ENCODE results near the gene L3MBTL3. TPM values are rescaled to one million over a fixed set of nuclear protein-coding genes. Genes with fewer than 3 reads are reported as not detected.
"Not testable (repeated sequence)": the region's sequence is repeated elsewhere in the genome, so short reads cannot be mapped to it uniquely, and the experiment has no call there.

The L3MBTL3 gene
- total and polyA plus RNA-seq, 2 experiments from 2014 or later = 4.2 to 4.9 TPM

GRCh38 chr6:130143709-130144108 is 125.3 kb downstream of the L3MBTL3 start:
- H3K4me1 ChIP-seq (ENCODE audit: low read depth) = peaks cover 6% of the 10 kb centered on the region
- H3K27ac ChIP-seq = no peak overlapping the region
- H3K9me3 ChIP-seq (ENCODE audit: low read depth) = no peaks in the 10 kb centered on the region
- no peak for DNase-seq (ENCODE audit: low read depth in 1 of 2, low spot score in 1 of 2)
- H3K27me3 ChIP-seq = no peaks in the 10 kb centered on the region
- no peak for TF ChIP-seq CTCF (IDR thresholded peaks at IDR 0.05; ENCODE audit: low read depth, low read length)
- no peaks in the 10 kb centered on the region for H3K36me3 ChIP-seq
- no peak overlapping the region for H3K4me3 ChIP-seq

- Histone ChIP-seq H3K36me3 (no peaks in the 10 kb centered on the region), H3K27me3 (no peaks in the 10 kb centered on the region), H3K4me3 (no peak overlapping the region), H3K4me1 (ENCODE audit: low read depth) (no peaks in the 10 kb centered on the region), H3K27ac (no peak overlapping the region), H3K9me3 (ENCODE audit: low read depth) (no peaks in the 10 kb centered on the region)
- DNase-seq (ENCODE audit: low read depth in 1 of 2, low spot score in 1 of 2) = no peak
- TF ChIP-seq CTCF (IDR thresholded peaks at IDR 0.05; ENCODE audit: low read depth, low read length) = no peak
These were observed 128.7 kb downstream of the L3MBTL3 start for GRCh38 chr6:130147111-130147510.

GRCh38 chr6:130148181-130148580 is 129.8 kb downstream of the L3MBTL3 start:
- H3K4me3 ChIP-seq = no peak overlapping the region
- H3K27me3 ChIP-seq = no peaks in the 10 kb centered on the region
- no peak for DNase-seq (ENCODE audit: low read depth in 1 of 2, low spot score in 1 of 2)
- no peaks in the 10 kb centered on the region for H3K9me3 ChIP-seq (ENCODE audit: low read depth)
- H3K36me3 ChIP-seq = no peaks in the 10 kb centered on the region
- no peak overlapping the region for H3K27ac ChIP-seq
- H3K4me1 ChIP-seq (ENCODE audit: low read depth) = no peaks in the 10 kb centered on the region
- TF ChIP-seq CTCF (IDR thresholded peaks at IDR 0.05; ENCODE audit: low read depth, low read length) = peak; percentile 19

- H3K27ac ChIP-seq; H3K4me1 ChIP-seq (ENCODE audit: low read depth); H3K27me3 ChIP-seq; H3K9me3 ChIP-seq (ENCODE audit: low read depth); H3K4me3 ChIP-seq; DNase-seq (ENCODE audit: low read depth in 1 of 2, low spot score in 1 of 2); H3K36me3 ChIP-seq: not testable (repeated sequence)
These were observed 130.6 kb downstream of the L3MBTL3 start for GRCh38 chr6:130149016-130149415.

- H3K4me1 ChIP-seq (ENCODE audit: low read depth) = no peaks in the 10 kb centered on the region
- H3K9me3 ChIP-seq (ENCODE audit: low read depth) = no peaks in the 10 kb centered on the region
- TF ChIP-seq CTCF (IDR thresholded peaks at IDR 0.05; ENCODE audit: low read depth, low read length) = no peak
- DNase-seq (ENCODE audit: low read depth in 1 of 2, low spot score in 1 of 2) = peak in 1 of 2 donors; percentile 21
- no peaks in the 10 kb centered on the region for H3K36me3 ChIP-seq
- no peak overlapping the region for H3K27ac ChIP-seq
- no peaks in the 10 kb centered on the region for H3K27me3 ChIP-seq
- H3K4me3 ChIP-seq = no peak overlapping the region
These were observed 132.5 kb downstream of the L3MBTL3 start for GRCh38 chr6:130150906-130151305.

GRCh38 chr6:130152908-130153510 is 134.6 kb downstream of the L3MBTL3 start:
- Histone ChIP-seq H3K4me1 (ENCODE audit: low read depth) (no peaks in the 10 kb centered on the region), H3K4me3 (no peak overlapping the region), H3K36me3 (no peaks in the 10 kb centered on the region), H3K9me3 (ENCODE audit: low read depth) (no peaks in the 10 kb centered on the region), H3K27ac (no peak overlapping the region), H3K27me3 (no peaks in the 10 kb centered on the region)
- no peak for DNase-seq (ENCODE audit: low read depth in 1 of 2, low spot score in 1 of 2)
- TF ChIP-seq CTCF (IDR thresholded peaks at IDR 0.05; ENCODE audit: low read depth, low read length) = no peak
